ENCODE results near the gene AOC3. TPM values are rescaled to one million over a fixed set of nuclear protein-coding genes. Genes with fewer than 3 reads are reported as not detected.
A peak's percentile ranks its signal among the peaks of the same experiment; 100 is the strongest.

Gene AOC3
- total RNA-seq, 4 donors from 2014 or later: 3.3 to 24.0 (median 6.6) TPM

- H3K27ac ChIP-seq: peak within 1 kb of the TSS in 3 of 4 donors; percentile 31 to 47 (median 32)
- 59 to 69% methylated on average over 3 to 4 of the region's 4 CpGs for WGBS, 2 donors
Observed at GRCh38 chr17:42844271-42844670, 6.7 kb upstream of the AOC3 start, which contains the start of gene AOC2. AOC2 (plus strand) TSS chr17:42844580; CDS start chr17:42844627, 47 bp downstream.

GRCh38 chr17:42844761-42845555, 6.0 kb upstream of the AOC3 start:
- H3K9me3 ChIP-seq: no peaks in the 10 kb centered on the region
- no peak for TF ChIP-seq POLR2A (IDR thresholded peaks at IDR 0.05)
- TF ChIP-seq CTCF (IDR thresholded peaks at IDR 0.05): no peak
- H3K27ac ChIP-seq: peak overlapping the region in 2 of 4 donors; percentile 31 to 33
- no peaks in the 10 kb centered on the region for H3K27me3 ChIP-seq
- H3K4me1 ChIP-seq: peaks cover 0 to 45% (median 13%) of the 10 kb centered on the region in 3 donors
- no peak for DNase-seq
- no peak overlapping the region for H3K4me3 ChIP-seq
- 82 to 88% methylated on average over 7 to 9 of the region's 24 CpGs for WGBS, 2 donors
- intact Hi-C loops (cut with DNase I): loop anchor here (10.0 kb wide), 1 partner anchor 90 kb away; no protein-coding TSS in a partner anchor
- H3K36me3 ChIP-seq: peaks cover 6 to 60% (median 17%) of the 10 kb centered on the region in 3 donors

More at GRCh38 chr17:42844271-42844670, 6.7 kb upstream of the AOC3 start, which contains the start of gene AOC2:
- TF ChIP-seq CTCF (IDR thresholded peaks at IDR 0.05) (no peak), POLR2A (IDR thresholded peaks at IDR 0.05) (no peak)
- Histone ChIP-seq H3K27me3 (no peaks in the 10 kb centered on the region), H3K9me3 (no peaks in the 10 kb centered on the region), H3K36me3 (peaks cover 6 to 66% (median 17%) of the 10 kb centered on the region in 3 donors), H3K4me1 (peaks cover 0 to 38% (median 11%) of the 10 kb centered on the region in 3 donors), H3K4me3 (no peak within 1 kb of the TSS)
- no peak for DNase-seq
- intact Hi-C loops (cut with DNase I): loop anchor here (10.0 kb wide), 1 partner anchor 91 kb away; no protein-coding TSS in a partner anchor

GRCh38 chr17:42845556-42845917, 5.5 kb upstream of the AOC3 start:
- H3K9me3 ChIP-seq: no peaks in the 10 kb centered on the region
- H3K27me3 ChIP-seq: no peaks in the 10 kb centered on the region
- 86 to 89% methylated on average over 3 to 7 of the region's 12 CpGs for WGBS, 2 donors
- no peak for TF ChIP-seq CTCF (IDR thresholded peaks at IDR 0.05)
- TF ChIP-seq POLR2A (IDR thresholded peaks at IDR 0.05): no peak
- DNase-seq: no peak
- H3K27ac ChIP-seq: peak overlapping the region in 2 of 4 donors; percentile 64 to 77
- intact Hi-C loops (cut with DNase I): loop anchor here (10.0 kb wide), 1 partner anchor 89 kb away; no protein-coding TSS in a partner anchor
- H3K4me1 ChIP-seq: peaks cover 0 to 50% (median 19%) of the 10 kb centered on the region in 3 donors
- H3K4me3 ChIP-seq: no peak overlapping the region
- peaks cover 6 to 54% (median 17%) of the 10 kb centered on the region in 3 donors for H3K36me3 ChIP-seq

- Histone ChIP-seq H3K4me3 (no peak overlapping the region), H3K27ac (peak overlapping the region in 3 of 4 donors; percentile 64 to 77 (median 64)), H3K36me3 (peaks cover 6 to 49% (median 17%) of the 10 kb centered on the region in 3 donors), H3K27me3 (no peaks in the 10 kb centered on the region), H3K9me3 (no peaks in the 10 kb centered on the region), H3K4me1 (peaks cover 5 to 56% (median 22%) of the 10 kb centered on the region in 3 donors)
- no peak for DNase-seq
- no peak for TF ChIP-seq POLR2A (IDR thresholded peaks at IDR 0.05)
- no peak for TF ChIP-seq CTCF (IDR thresholded peaks at IDR 0.05)
- WGBS, 2 donors: 62 to 64% methylated on average over 4 to 6 of the region's 7 CpGs
- intact Hi-C loops (cut with DNase I): loop anchor here (10.0 kb wide), 1 partner anchor 89 kb away; no protein-coding TSS in a partner anchor
Observed at GRCh38 chr17:42845918-42846593, 4.9 kb upstream of the AOC3 start.

Data from esophagus squamous epithelium (tissue), 5 donors.